Activated T-cell treated with anti-CD3 and anti-CD28 coated beads, Interleukin-2, amount 50 U/mL, for 1 hour (primary cell): Measurements from ENCODE around the gene TPSB2.

ENCODE experiments used
- DNase-seq: peaks from one replicate; pipeline ENCODE4 v3.0.0-alpha.2; 2020

The TPSB2 gene

DNA sequence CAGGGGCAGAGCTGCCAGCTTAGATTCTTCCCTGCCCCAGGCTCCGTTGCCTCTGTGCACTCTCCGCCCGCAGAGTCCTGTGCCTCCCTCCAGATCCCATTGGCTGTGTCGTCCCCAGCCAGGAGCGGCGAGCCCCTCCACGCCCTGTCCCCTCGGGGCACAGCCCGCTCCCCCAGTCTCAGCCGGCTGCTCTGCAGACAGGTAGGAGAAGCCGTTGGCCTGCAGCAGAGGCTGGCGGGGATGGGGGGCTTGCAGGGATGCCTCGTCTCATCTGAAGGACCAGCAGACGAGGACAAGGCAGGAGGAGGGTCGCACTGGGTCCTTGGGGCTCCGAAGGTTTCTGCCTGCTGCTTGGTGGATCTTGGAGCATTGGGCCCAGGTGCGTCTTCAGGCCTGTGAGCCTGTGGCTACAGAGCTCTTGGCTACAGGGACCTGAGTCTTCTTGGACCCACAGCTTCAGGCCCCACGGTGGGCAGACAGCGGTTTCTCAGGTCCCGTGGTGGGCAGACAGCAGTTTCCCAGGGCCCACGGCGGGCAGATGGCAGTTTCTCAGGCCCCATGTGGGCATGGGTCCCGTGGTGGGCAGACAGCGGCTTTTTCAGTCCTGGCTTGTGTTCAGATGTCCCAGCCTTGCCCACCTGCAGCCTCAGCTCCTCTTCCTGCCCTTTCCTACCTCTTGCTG lies 10.9 kb downstream of the TPSB2 start:
- no peak for DNase-seq

DNA sequence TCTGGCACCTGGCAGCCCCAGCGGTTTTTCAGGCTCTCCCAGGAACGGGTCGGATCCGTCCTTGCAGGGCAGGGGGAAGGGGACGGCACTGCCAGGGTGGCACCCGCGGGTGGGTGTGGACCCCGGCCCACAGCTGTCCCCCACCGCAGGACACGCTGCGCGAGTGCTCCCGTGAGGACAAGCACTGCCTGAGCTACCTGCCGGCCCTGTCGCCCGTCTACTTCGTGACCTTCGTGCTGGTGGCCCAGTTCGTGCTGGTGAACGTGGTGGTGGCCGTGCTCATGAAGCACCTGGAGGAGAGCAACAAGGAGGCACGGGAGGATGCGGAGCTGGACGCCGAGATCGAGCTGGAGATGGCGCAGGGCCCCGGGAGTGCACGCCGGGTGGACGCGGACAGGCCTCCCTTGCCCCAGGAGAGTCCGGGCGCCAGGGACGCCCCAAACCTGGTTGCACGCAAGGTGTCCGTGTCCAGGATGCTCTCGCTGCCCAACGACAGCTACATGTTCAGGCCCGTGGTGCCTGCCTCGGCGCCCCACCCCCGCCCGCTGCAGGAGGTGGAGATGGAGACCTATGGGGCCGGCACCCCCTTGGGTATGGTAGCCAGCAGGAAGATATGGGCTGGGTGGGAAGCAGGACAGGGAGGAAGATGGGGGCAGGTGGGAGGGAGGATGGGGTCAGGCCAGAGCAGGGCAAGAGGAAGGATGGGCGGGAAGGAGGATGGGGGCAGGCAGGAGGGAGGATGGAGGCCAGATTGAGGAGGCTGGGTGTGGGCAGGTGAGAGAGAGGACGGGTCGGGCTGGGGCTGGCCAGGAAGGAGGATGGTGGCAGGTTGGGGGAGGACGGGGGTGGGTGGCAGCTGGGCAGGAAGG lies 11.7 kb downstream of the TPSB2 start:
- no peak for DNase-seq

DNA sequence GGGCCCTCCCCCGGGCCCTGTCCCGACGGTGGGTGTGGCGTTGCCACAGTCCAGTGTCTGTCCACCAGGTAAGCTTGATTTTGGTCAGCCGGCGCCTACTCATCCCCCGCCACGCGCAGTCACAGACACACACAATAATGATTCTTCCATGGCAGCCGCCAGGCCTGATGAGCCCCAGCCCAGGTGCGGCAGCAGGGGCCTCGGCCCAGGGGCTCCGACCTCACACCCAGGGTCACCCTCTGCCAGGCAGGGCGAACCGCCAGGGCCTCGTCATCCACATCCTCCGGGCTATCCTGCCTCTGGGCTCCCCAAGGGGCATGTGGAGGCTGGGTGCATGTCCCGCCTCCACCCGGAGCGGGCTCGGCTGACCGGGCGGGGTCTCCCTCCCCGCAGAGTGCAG lies 12.5 kb downstream of the TPSB2 start:
- no peak for DNase-seq

- DNase-seq = no peak
Measured at GRCh38 chr16:1216681-1217400, 13.1 kb downstream of the TPSB2 start.

- no peak for DNase-seq
Measured at GRCh38 chr16:1216296-1216619, 13.7 kb downstream of the TPSB2 start.

- DNase-seq = no peak
Measured at GRCh38 chr16:1215574-1216295, 14.2 kb downstream of the TPSB2 start.

GRCh38 chr16:1214719-1215118 lies 15.3 kb downstream of the TPSB2 start:
- DNase-seq = no peak

- DNase-seq = no peak
Measured at GRCh38 chr16:1213796-1214372, 16.1 kb downstream of the TPSB2 start.

GRCh38 chr16:1213231-1213630 lies 16.8 kb downstream of the TPSB2 start:
- no peak for DNase-seq

GRCh38 chr16:1212616-1213194 lies 17.3 kb downstream of the TPSB2 start:
- no peak for DNase-seq

GRCh38 chr16:1211451-1212268 lies 18.3 kb downstream of the TPSB2 start:
- no peak for DNase-seq

GRCh38 chr16:1210461-1210860 lies 19.5 kb downstream of the TPSB2 start:
- no peak for DNase-seq

DNA sequence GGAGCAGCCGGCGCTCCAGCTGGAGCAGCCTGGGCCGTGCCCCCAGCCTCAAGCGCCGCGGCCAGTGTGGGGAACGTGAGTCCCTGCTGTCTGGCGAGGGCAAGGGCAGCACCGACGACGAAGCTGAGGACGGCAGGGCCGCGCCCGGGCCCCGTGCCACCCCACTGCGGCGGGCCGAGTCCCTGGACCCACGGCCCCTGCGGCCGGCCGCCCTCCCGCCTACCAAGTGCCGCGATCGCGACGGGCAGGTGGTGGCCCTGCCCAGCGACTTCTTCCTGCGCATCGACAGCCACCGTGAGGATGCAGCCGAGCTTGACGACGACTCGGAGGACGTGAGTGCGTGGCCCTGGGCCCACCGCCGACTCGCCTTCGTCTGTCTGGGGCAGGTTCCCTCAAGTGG lies 20.9 kb downstream of the TPSB2 start:
- no peak for DNase-seq

DNA sequence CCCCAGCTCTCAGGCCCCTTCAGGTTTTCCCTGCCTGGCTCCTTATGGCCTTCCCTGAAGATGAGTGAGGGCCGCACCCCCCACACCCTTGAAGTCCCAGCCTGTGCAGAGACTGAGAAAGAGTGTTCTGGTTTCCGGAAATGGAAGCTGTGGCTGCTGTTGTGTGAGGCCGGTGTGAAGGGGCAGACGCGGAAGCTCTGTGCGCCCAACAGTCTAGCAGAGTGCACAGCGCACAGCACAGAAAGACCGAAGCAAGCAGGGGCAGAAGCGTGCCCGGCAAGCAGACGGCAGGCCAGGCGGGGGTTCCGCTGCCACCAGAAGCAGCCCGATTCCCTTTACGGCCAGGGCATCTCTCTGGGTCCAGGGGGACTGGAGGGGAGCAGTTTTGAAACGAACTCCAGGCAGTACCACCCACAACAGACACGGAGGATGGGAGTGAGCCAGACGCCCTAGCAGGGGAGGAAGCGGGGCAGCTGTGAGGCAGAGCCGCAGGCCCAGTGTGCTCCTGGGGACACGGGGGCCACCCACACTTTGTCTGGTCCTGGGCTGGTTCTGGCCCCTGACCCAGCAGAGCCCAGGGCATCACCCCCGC lies 21.6 kb downstream of the TPSB2 start:
- no peak for DNase-seq

DNA sequence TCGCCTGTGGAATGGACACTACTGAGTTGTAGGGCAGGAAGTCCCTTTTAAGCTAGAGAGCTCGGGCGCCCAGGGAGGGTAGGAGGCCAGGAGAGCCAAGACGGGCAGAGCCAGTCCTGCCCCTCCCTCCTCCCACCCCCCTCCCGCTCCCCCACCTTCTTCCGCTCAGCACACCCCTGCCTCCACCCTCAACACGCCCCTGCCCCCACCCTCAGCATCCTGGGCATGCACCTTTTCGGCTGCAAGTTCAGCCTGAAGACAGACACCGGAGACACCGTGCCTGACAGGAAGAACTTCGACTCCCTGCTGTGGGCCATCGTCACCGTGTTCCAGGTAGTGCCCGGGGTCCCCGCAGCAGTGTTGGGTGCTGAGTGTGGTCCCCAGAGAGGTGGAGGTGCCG lies 23.2 kb downstream of the TPSB2 start:
- DNase-seq = no peak

GRCh38 chr16:1206326-1206725 lies 23.7 kb downstream of the TPSB2 start:
- DNase-seq = no peak

DNA sequence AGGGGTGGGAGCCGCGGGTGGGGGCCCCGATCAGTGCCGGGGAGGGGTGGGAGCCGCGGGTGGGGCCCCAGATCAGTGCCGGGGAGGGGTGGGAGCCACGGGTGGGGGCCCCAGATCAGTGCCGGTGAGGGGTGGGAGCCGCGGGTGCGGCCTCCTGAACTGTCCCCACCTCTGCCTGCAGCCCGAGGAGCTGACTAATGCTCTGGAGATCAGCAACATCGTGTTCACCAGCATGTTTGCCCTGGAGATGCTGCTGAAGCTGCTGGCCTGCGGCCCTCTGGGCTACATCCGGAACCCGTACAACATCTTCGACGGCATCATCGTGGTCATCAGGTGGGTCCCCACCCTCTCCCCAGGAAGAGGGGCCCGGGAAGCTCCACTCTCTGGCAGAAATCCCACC lies 25.1 kb downstream of the TPSB2 start:
- no peak for DNase-seq

DNA sequence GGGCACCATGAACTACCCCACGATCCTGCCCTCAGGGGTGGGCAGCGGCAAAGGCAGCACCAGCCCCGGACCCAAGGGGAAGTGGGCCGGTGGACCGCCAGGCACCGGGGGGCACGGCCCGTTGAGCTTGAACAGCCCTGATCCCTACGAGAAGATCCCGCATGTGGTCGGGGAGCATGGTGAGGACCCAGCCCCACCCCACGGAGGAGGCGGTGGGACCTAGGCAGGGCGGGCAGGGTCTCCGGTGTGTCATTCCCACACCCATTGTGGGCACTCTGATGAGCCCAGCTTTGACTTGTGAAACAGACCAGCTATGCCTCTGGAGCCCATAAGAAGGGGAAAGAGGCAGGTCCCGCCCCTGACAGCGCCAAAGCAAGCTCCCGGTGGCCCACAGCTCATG lies 27.7 kb downstream of the TPSB2 start:
- DNase-seq = no peak

DNA sequence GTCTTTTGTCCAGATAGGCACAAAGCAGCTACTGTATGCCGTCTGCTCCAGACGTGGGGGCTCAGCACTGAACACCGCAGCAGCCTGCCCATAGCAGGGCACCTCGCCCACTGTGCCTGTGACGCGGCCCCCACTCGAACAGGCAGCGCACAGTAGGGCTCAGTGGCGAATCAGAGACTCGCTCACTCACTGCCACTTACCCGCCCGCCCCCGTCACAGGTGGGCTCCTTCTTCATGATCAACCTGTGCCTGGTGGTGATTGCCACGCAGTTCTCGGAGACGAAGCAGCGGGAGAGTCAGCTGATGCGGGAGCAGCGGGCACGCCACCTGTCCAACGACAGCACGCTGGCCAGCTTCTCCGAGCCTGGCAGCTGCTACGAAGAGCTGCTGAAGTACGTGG lies 28.5 kb downstream of the TPSB2 start:
- DNase-seq = no peak

- DNase-seq = no peak
Measured at GRCh38 chr16:1200014-1200627, 29.9 kb downstream of the TPSB2 start.
